H9 (cell line): ENCODE results near the gene RNF157. TPM values are rescaled to one million over a fixed set of nuclear protein-coding genes. Genes with fewer than 3 reads are reported as not detected.

Experiments
- DNase-seq: peaks from one replicate; pipeline ENCODE4 v3.0.0-alpha.2; 2017
- H2AFZ ChIP-seq: one replicate; pipeline ENCODE4 v1.6.1; 2013; ENCODE audit warnings: mild to moderate bottlenecking, low read length, control low read depth, moderate library complexity
- H2AK5ac ChIP-seq: 2 replicates; pipeline ENCODE4 v1.6.1; 2013; ENCODE audit warnings: low read length, control low read depth, mixed read lengths; ENCODE audit not compliant: insufficient read length
- H2BK120ac ChIP-seq: one replicate; pipeline ENCODE4 v1.6.1; 2013; ENCODE audit warnings: low read depth, mild to moderate bottlenecking, low read length, control low read depth, inconsistent platforms; ENCODE audit not compliant: poor library complexity, severe bottlenecking
- H2BK12ac ChIP-seq: 2 replicates; pipeline ENCODE4 v1.6.1; 2013; ENCODE audit warnings: low read length, control low read depth, mixed read lengths, low read depth; ENCODE audit not compliant: insufficient read length
- H2BK15ac ChIP-seq: 2 replicates; pipeline ENCODE4 v1.6.1; 2013; ENCODE audit warnings: low read depth, low read length, control low read depth
- H2BK20ac ChIP-seq: one replicate; pipeline ENCODE4 v1.6.1; 2013; ENCODE audit warnings: low read depth, mild to moderate bottlenecking, low read length, control low read depth, inconsistent platforms; ENCODE audit not compliant: poor library complexity, severe bottlenecking
- H2BK5ac ChIP-seq: 2 replicates; pipeline ENCODE4 v1.6.1; 2013; ENCODE audit warnings: low read length, control low read depth, mixed read lengths; ENCODE audit not compliant: insufficient read length
- H3K14ac ChIP-seq: 2 replicates; pipeline ENCODE4 v1.6.1; 2013; ENCODE audit warnings: low read length, control low read depth; ENCODE audit not compliant: insufficient read depth
- H3K18ac ChIP-seq: 2 replicates; pipeline ENCODE4 v1.6.1; 2013; ENCODE audit warnings: low read depth, mild to moderate bottlenecking, mixed read lengths, low read length, control low read depth; ENCODE audit not compliant: insufficient read length
- H3K23ac ChIP-seq: 2 replicates; pipeline ENCODE4 v1.6.1; 2013; ENCODE audit warnings: low read length, control low read depth, mixed read lengths, low read depth; ENCODE audit not compliant: insufficient read length
- H3K23me2 ChIP-seq: 2 replicates; pipeline ENCODE4 v1.6.1; 2013; ENCODE audit warnings: low read depth, mild to moderate bottlenecking, mixed read lengths, low read length, control low read depth; ENCODE audit not compliant: insufficient read length, poor library complexity, severe bottlenecking
- H3K27ac ChIP-seq: 2 replicates; pipeline ENCODE4 v1.5.1; 2013; ENCODE audit warnings: low read length, control low read depth, mixed read lengths, low read depth; ENCODE audit not compliant: insufficient read length
- H3K27me3 ChIP-seq: 2 replicates; pipeline ENCODE4 v1.6.1; 2013; ENCODE audit warnings: low read length, control low read depth, inconsistent platforms; ENCODE audit not compliant: insufficient read depth
- H3K4ac ChIP-seq: 2 replicates; pipeline ENCODE4 v1.6.1; 2013; ENCODE audit warnings: low read depth, mild to moderate bottlenecking, control low read depth, inconsistent platforms, low read length, moderate library complexity
- H3K4me1 ChIP-seq: 2 replicates; pipeline ENCODE4 v1.6.1; 2013; ENCODE audit warnings: low read length, control low read depth, inconsistent platforms; ENCODE audit not compliant: insufficient read depth
- H3K4me2 ChIP-seq: 2 replicates; pipeline ENCODE4 v1.6.1; 2013; ENCODE audit warnings: low read length, control low read depth, mixed read lengths; ENCODE audit not compliant: insufficient read length, insufficient read depth
- H3K56ac ChIP-seq: 2 replicates; pipeline ENCODE4 v1.6.1; 2013; ENCODE audit warnings: low read depth, mild to moderate bottlenecking, mixed read lengths, low read length, control low read depth; ENCODE audit not compliant: insufficient read length
- H3K79me1 ChIP-seq: 2 replicates; pipeline ENCODE4 v1.6.1; 2013; ENCODE audit warnings: low read depth, mild to moderate bottlenecking, moderate library complexity, low read length, control low read depth, inconsistent platforms; ENCODE audit not compliant: insufficient read depth, poor library complexity, severe bottlenecking
- H3K79me2 ChIP-seq: 2 replicates; pipeline ENCODE4 v1.6.1; 2013; ENCODE audit warnings: low read length, control low read depth, inconsistent platforms; ENCODE audit not compliant: insufficient read depth
- H3K9ac ChIP-seq: 2 replicates; pipeline ENCODE4 v1.6.1; 2013; ENCODE audit warnings: low read length, control low read depth, mixed read lengths; ENCODE audit not compliant: insufficient read length; ENCODE audit errors: extremely low read depth
- H3K9me3 ChIP-seq: one replicate; pipeline ENCODE4 v1.6.1; 2013; ENCODE audit warnings: low read depth, low read length, inconsistent platforms; ENCODE audit not compliant: control insufficient read depth
- H3T11ph ChIP-seq: one replicate; pipeline ENCODE4 v1.6.1; 2013; ENCODE audit warnings: mild to moderate bottlenecking, low read length, control low read depth, inconsistent platforms
- H4K20me1 ChIP-seq: one replicate; pipeline ENCODE4 v1.6.1; 2013; ENCODE audit not compliant: control insufficient read depth, insufficient read length, insufficient read depth
- H4K5ac ChIP-seq: 2 replicates; pipeline ENCODE4 v1.6.1; 2013; ENCODE audit warnings: low read depth, mild to moderate bottlenecking, mixed read lengths, low read length, control low read depth; ENCODE audit not compliant: insufficient read length
- H4K8ac ChIP-seq: replicated peaks from 2 replicates; pipeline ENCODE4 v1.6.1; 2013; ENCODE audit warnings: low read length, control low read depth, mixed read lengths, low read depth; ENCODE audit not compliant: insufficient read length
- H4K91ac ChIP-seq: 2 replicates; pipeline ENCODE4 v1.6.1; 2013; ENCODE audit warnings: low read depth, mild to moderate bottlenecking, moderate library complexity, mixed read lengths, low read length, control low read depth; ENCODE audit not compliant: insufficient read length
- H3K27ac Mint-ChIP-seq, 3 experiments: 2 replicates in 2 of 3; 3 replicates in 1 of 3; pipeline ENCODE4 v1.8.0; 2020 to 2021; ENCODE audit warnings: mixed read lengths in 3 of 3, mild to moderate bottlenecking in 1 of 3, moderate library complexity in 1 of 3
- H3K27me3 Mint-ChIP-seq: 2 replicates; pipeline ENCODE4 v1.8.0; 2021; ENCODE audit warnings: low read depth, mild to moderate bottlenecking, moderate library complexity, mixed read lengths
- H3K36me3 Mint-ChIP-seq, 3 experiments: 2 replicates in 2 of 3; 3 replicates in 1 of 3; pipeline ENCODE4 v1.8.0; 2020 to 2021; ENCODE audit warnings: low read depth in 3 of 3, mixed read lengths in 3 of 3; ENCODE audit not compliant: insufficient read depth in 1 of 3
- H3K4me1 Mint-ChIP-seq, 2 experiments: 2 replicates each; pipeline ENCODE4 v1.8.0; 2020; ENCODE audit warnings: mixed read lengths in 2 of 2
- H3K4me3 Mint-ChIP-seq, 2 experiments: 2 replicates in 1 of 2; 3 replicates in 1 of 2; pipeline ENCODE4 v1.8.0; 2020 to 2021; ENCODE audit warnings: mild to moderate bottlenecking in 2 of 2, mixed read lengths in 2 of 2, moderate library complexity in 1 of 2
- H3K9me3 Mint-ChIP-seq, 2 experiments: 2 replicates in 1 of 2; 3 replicates in 1 of 2; pipeline ENCODE4 v1.8.0; 2020; ENCODE audit warnings: mild to moderate bottlenecking in 2 of 2, mixed read lengths in 2 of 2, moderate library complexity in 1 of 2
- CTCF ChIP-seq: fragments of 200-600 bp; sonication (generic); conservative IDR thresholded peaks from 3 replicates; pipeline ENCODE4 v1.8.0; 2021; ENCODE audit warnings: antibody characterized with exemption, mild to moderate bottlenecking
- WGBS: extraction: QIAGEN DNeasy Blood & Tissue Kit; methylation state at CpG from one replicate; pipeline ENCODE4 v1.1.7; 2013; ENCODE audit warnings: missing lambda C conversion rate, low lambda C conversion rate, mixed read lengths; ENCODE audit not compliant: insufficient read length; ENCODE audit errors: extremely low coverage; 5-methylcytosine and 5-hydroxymethylcytosine counted together
- total RNA-seq: library from RNA; stranded (reverse); gene quantifications from 2 replicates; pipeline ENCODE4 v1.2.1, GENCODE V29; 2021

Gene RNF157
- total RNA-seq, 1 experiment from 2014 or later = 9.9 TPM

- peaks cover 82% of the 10 kb centered on the region for H3K27me3 Mint-ChIP-seq
- no peak overlapping the region for H2BK120ac ChIP-seq
- H3K79me2 ChIP-seq = no peaks in the 10 kb centered on the region
- H2BK20ac ChIP-seq = no peak overlapping the region
- H3K27me3 ChIP-seq = peaks cover 45% of the 10 kb centered on the region
- no peak overlapping the region for H3K18ac ChIP-seq
- no peak overlapping the region for H3K4ac ChIP-seq
- no peak overlapping the region for H2BK12ac ChIP-seq
- peaks cover 1 to 3% of the 10 kb centered on the region in 2 experiments; a peak in 3 of 5 replicates for H3K9me3 Mint-ChIP-seq
- no peak overlapping the region for H3T11ph ChIP-seq
- H3K27ac Mint-ChIP-seq = no peak overlapping the region
- H3K4me1 Mint-ChIP-seq = peaks cover 71 to 80% of the 10 kb centered on the region in 2 experiments
- H4K5ac ChIP-seq = no peak overlapping the region
- TF ChIP-seq CTCF = no peak
- H2AFZ ChIP-seq = no peak overlapping the region
- no peak overlapping the region for H2AK5ac ChIP-seq
- no peaks in the 10 kb centered on the region for H4K20me1 ChIP-seq
- WGBS = no CpG with 5 or more reads among the region's 23 CpGs
- H3K36me3 Mint-ChIP-seq = no peaks in the 10 kb centered on the region
- no peak overlapping the region for H4K91ac ChIP-seq
- H3K4me2 ChIP-seq = peak overlapping the region; percentile 84
- peaks cover 47% of the 10 kb centered on the region for H3K23me2 ChIP-seq
- DNase-seq = peak; percentile 66
- H3K23ac ChIP-seq = no peak overlapping the region
- H3K14ac ChIP-seq = no peak overlapping the region; the same call in 1 of the 2 replicates
- H2BK5ac ChIP-seq = no peak overlapping the region
- peaks cover 15% of the 10 kb centered on the region; the same call in 1 of the 2 replicates for H3K4me1 ChIP-seq
- no peak overlapping the region for H3K27ac ChIP-seq
- no peak overlapping the region for H3K9ac ChIP-seq
- peak overlapping the region; percentile 69 to 81 for H3K4me3 Mint-ChIP-seq
- no peaks in the 10 kb centered on the region for H3K79me1 ChIP-seq
- H2BK15ac ChIP-seq = no peak overlapping the region
- H3K56ac ChIP-seq = no peak overlapping the region
- H4K8ac ChIP-seq = no peak overlapping the region
- H3K9me3 ChIP-seq = no peaks in the 10 kb centered on the region
These were observed 101.9 kb downstream of the RNF157 start for GRCh38 chr17:76138234-76138895.
